Sciatic nerve (tissue), 2 donors: Measurements from ENCODE around the gene ZBTB20. TPM values are rescaled to one million over a fixed set of nuclear protein-coding genes. Genes with fewer than 3 reads are reported as not detected.

ENCODE experiments used
- ATAC-seq: fragments of 200-7000 bp; cut with Tn5 transposase; one replicate; pipeline ENCODE4 v1.9.1; 2020; ENCODE audit warnings: mild to moderate bottlenecking, moderate library complexity
- DNase-seq: peaks from one replicate; pipeline ENCODE4 v3.0.0-alpha.2; 2020; ENCODE audit warnings: low spot score
- intact Hi-C: fragments of 100-400 bp; cut with DNase I; formaldehyde crosslinking; loops from one replicate; pipeline ENCODE4 v1.14.2; 2022
- total RNA-seq: library from RNA; stranded (reverse); fragmentation: NEBNext Ultra II Directional; extraction: Animal tissue kit (Norgen Biotek cat#: 25700); gene quantifications from one replicate; pipeline ENCODE4 v1.2.1, GENCODE V29; 2021
- donor health status: DM: no; HTN: no; CAD: no.
- donor health status: DM: no; HTN: no; CAD: no.

ZBTB20 gene
- total RNA-seq, 1 donor from 2014 or later = 145 TPM

GRCh38 chr3:114439284-114439683 lies 707.8 kb downstream of the ZBTB20 start:
- ATAC-seq = no peak
- intact Hi-C loops = no loop called here
- no peak for DNase-seq

DNA sequence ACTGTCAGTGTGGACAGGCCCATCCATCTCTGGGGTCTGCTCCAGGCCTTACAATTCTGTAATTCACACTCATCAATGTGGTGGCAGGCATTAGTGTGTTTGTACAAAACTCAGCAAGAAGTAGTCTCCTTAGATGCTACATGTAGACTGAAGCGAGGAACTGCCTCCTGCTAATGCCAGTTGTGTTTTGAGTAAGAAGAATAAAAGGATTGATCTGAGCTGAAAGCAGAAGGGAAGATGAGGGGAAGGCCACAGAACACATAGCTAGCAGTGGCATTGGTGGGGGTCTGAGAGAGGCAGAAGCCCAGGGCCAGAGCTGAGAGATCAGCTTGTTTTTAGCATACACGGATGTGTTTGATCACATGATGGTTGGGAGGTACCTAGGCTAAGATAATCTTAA lies 709.2 kb downstream of the ZBTB20 start:
- intact Hi-C loops = no loop called here
- DNase-seq = no peak
- ATAC-seq = no peak

- no peak for DNase-seq
- intact Hi-C loops = no loop called here
- ATAC-seq = no peak
Observed at GRCh38 chr3:114436182-114436581, 710.9 kb downstream of the ZBTB20 start.

- no peak for DNase-seq
- ATAC-seq = no peak
- intact Hi-C loops = no loop called here
Observed at GRCh38 chr3:114435386-114436115, 711.5 kb downstream of the ZBTB20 start.

DNA sequence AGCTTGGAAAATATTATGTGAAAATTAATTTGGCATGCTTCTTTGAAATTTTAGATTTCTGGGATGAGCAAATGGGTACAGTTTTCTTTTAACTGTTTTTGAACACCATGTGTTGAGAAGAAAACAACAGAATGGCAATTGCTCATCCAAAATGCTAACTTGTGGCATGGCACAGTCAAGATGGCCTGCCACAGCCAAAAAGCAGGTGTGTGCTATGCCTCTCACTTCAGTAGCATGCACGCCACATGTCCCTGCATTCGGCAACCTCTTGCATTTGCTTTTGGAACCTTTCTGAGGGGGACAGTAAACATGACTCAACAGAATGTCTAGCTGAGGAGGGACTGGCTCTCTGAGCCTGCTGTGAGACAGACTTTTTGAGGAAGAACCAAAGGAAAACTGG lies 714.8 kb downstream of the ZBTB20 start:
- DNase-seq (no peak), ATAC-seq (no peak)
- intact Hi-C loops = no loop called here

DNA sequence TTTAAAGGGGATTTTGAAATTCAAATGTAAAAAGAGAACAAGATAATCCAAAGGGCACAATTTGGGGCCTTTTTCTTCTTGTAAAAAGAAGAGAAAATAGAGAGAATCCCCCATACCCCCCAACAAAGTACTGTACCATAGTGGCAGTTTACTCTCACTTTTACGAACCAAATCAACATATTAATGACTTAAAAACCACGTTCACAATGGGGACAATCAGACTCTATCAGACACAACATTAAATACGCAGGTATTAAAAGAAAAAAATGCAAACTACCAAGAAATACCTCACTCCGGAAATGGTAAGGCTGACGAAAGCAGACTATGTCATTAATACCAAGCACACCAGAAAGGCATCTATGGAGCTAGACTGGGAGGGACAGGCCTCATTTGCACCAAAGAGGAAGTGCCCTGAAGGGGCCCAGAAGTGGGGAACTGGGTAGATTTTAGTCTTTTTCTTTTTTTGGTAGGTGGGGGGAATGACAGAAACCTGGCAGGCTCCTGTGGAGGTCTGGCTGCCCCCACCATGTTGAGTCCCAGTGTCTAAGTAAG lies 719.0 kb downstream of the ZBTB20 start:
- intact Hi-C loops = no loop called here
- no peak for ATAC-seq
- no peak for DNase-seq

DNA sequence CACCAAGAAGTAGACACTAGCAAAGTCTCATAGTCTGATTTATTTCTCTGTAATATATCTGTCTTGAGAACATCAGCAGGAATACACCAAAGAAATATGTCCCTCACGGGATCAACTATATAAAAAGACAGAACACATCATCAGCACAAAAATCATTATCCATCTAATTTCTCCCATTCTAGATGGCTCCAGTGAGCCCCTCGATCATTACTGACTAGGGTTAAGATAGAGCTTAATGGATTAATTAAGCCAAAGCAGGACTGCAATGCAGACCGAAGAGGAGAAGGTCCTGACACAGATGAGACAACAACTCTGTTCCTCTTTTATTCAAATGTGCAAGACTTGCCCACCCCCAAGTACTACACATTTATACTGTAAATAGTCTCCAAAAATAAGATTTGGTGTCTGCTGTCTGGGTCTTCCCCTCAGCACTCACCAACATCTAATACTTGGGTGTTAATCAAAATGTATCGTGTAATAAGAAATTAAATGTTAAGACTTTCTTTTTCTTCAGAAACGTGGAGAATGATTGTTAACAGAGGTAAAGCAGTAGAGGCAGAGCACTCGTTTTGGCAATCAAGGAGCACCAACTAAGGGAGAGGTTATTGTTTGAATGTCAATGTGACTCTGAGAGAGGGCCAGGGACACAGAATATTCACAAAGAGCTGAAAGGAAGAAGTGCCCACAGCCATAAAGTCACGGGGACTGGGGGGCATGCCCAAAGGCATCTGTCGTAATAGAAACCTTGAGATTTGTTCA lies 719.6 kb downstream of the ZBTB20 start:
- no peak for DNase-seq
- no peak for ATAC-seq
- intact Hi-C loops = no loop called here

DNA sequence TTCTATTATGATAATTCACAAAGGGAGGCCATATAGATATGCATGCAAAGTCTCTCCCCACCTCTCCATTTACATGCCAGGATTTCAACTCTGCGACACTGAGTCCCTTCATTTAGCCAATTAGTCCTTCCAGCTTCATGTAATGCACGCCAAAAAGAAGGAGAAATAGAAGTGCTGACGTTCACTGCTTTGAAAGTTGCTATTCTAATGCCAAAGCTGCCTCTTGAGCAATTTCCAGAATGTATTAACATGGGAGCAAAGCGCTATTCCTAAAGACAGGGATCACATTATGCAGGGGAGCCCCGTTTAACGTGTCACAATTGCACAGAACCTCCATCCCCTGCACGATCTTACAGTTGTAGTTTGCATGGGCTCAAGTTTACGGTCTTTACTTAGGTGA lies 722.8 kb downstream of the ZBTB20 start:
- DNase-seq = no peak
- no peak for ATAC-seq
- intact Hi-C loops = no loop called here

DNA sequence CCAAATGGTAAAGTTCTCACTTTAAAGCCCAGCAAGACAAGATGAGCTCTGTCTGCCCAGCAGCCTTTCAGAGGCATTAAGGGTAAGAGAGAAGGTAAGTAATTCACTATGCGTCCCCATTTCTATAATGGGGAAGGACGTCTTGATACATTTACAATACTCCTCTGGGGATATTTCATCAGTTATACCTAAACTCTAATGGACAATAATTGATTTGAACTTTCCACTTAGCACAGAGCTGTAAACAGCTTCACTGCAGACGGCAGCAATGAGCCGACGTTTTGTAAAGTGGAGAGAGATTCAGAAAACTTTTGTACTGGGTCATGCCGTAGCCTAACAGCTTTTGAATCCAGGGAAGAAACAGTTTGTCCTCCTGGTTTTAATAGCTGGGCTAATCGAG lies 725.9 kb downstream of the ZBTB20 start:
- intact Hi-C loops = no loop called here
- ATAC-seq (no peak), DNase-seq (no peak)

DNA sequence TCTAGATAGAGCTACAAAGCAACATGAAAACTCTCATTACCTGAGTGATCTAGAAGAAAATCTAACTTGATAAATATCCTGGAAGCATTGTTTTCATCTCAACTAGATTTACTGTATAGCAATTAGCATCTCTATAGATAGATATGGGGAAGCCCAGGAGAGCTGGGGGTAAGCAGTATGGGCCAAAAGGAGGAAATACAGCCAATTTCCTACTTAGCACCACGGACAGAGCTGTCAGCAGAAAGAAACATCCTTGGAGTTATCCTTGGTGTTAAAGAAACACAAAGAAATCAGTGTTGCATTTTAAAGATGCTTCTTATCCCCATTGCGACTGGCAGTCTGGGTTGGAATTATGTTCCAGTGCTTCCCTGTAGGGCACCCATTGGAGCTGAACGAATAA lies 727.0 kb downstream of the ZBTB20 start:
- DNase-seq (no peak), ATAC-seq (no peak)
- intact Hi-C loops = no loop called here

GRCh38 chr3:114418724-114419543 lies 728.2 kb downstream of the ZBTB20 start:
- ATAC-seq (peak; percentile 90), DNase-seq (no peak)
- intact Hi-C loops = no loop called here

DNA sequence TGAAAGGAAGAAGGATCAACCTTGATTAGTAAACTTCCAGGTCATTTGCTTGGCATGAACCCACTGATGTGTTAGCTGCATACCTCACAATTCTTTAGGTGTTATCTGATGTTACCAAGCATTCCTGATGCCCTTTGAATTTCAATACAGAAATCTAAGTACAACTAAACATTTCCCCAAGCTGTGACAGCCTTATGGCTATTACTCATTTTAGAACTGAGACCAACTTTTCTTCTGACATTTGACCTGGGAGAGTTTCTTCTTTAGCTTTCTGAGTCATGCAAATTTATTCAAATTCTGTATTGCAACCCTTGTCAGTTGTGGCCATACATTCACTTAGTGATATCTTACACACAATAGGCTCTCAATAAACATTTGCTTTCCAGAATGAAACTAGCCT lies 729.0 kb downstream of the ZBTB20 start:
- intact Hi-C loops = no loop called here
- DNase-seq = no peak
- ATAC-seq = no peak

DNA sequence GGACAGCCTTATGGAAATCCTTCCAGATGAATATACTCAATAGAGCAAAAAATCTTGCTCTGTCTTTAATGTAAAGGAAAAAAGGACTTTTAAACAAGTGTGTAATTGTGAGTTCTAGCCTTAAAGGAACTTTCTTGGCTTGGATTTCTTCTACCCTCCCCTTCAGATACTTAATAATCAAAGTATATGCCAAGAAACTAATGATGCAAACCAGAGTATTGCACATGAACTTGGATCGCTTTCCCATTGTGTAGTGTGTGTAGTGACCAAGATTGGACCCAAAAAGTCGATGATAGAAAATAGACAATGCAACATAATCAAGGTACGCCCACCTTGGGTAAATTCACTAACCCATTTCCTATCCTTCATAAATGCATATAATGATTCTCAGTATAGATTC lies 729.4 kb downstream of the ZBTB20 start:
- ATAC-seq = no peak
- intact Hi-C loops = no loop called here

DNA sequence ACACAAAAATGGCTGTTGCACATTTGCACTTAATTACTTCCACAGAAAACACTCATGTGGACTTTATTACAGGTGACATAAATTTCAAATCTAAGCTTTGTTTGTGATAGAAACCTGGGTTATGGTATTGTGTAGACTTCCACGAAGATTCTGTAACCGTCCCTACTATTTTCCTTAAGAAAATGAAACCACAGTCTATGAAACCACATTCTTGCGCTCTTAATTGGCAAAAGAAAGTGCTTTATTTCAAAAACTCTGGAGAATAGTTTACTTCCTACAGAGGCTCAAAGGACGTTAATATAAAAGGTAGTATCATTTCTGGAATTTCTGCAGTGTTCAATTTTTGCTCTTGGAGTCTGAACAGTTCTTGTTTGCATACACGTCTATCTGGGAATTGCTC lies 729.8 kb downstream of the ZBTB20 start:
- intact Hi-C loops = no loop called here
- ATAC-seq (no peak), DNase-seq (no peak)

More for the DNA sequence above, 729.4 kb downstream of the ZBTB20 start:
- DNase-seq = no peak

GRCh38 chr3:114411811-114412803 lies 735.0 kb downstream of the ZBTB20 start:
- ATAC-seq = peak; percentile 65
- no peak for DNase-seq
- intact Hi-C loops = no loop called here

DNA sequence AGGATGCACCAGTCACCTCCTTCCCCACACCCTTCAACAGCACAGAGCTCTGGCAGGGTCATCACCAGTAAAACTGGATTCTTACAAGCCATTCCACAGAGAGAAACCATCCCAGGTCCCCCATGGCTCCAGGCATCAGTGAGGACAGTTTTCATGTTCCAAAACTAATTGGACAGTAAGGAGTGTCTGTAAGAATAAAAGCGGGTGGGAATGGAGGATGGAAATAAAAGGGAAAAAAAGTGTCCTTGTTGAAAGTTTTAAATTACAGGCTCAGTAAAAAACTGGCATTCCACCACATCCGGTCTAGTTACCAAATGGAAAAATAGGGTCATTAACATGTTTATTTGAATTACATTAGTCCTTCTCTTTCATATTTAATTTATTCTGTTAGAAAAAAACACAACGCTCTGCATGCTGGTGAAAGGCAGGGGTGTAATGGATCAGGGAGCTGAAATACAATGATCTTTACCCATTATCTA lies 735.9 kb downstream of the ZBTB20 start:
- intact Hi-C loops = no loop called here
- peak; percentile 31 for ATAC-seq

DNA sequence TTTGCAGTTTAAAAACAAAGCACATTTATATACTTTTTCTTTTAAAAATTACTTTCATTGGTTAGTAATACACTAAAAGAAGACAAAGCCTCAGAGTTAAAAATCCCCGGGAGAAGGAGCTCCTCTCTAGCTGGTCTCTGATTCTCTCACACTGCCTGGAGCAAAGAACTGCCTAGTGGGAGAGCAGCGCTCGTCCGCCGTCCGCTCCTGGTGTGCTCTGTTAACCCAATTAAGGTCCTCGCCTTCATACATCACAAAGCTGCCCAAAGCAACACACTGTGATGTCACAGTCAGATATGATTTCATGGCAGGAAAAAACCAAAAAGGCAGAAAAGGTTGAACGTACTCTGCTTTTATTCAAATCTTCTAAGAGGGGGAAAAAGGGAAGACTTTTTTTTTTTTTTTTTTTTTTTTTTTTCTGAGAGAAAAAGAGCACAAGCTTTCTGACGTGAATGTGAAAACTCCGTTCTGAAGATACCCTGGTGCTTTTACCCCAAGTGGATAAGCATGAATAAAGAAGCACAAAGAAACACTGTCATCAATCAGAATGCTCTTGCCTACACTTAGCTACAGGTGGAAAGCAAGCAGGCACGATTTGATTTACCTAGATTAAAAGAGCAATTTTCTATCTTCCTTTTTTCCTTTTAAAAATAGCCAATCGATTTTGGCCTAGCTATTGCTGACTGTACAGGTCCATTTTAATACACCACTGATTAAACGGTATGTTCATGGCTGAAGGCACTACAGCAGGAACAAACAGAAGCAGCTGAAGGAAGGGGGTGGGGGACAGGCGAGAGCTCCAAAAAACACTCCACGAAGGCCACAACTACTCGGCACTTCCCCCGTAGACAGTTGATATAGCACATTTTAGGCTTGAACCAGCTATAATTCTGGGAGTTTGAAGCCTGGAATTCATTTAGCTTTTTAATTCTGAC lies 738.1 kb downstream of the ZBTB20 start:
- intact Hi-C loops = no loop called here
- DNase-seq (no peak), ATAC-seq (peak; percentile 64)

More for the DNA sequence above, 735.9 kb downstream of the ZBTB20 start:
- DNase-seq = no peak
